ENCODE measurements around the gene PRAF2.

The PRAF2 gene, protein sequence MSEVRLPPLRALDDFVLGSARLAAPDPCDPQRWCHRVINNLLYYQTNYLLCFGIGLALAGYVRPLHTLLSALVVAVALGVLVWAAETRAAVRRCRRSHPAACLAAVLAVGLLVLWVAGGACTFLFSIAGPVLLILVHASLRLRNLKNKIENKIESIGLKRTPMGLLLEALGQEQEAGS

DNA sequence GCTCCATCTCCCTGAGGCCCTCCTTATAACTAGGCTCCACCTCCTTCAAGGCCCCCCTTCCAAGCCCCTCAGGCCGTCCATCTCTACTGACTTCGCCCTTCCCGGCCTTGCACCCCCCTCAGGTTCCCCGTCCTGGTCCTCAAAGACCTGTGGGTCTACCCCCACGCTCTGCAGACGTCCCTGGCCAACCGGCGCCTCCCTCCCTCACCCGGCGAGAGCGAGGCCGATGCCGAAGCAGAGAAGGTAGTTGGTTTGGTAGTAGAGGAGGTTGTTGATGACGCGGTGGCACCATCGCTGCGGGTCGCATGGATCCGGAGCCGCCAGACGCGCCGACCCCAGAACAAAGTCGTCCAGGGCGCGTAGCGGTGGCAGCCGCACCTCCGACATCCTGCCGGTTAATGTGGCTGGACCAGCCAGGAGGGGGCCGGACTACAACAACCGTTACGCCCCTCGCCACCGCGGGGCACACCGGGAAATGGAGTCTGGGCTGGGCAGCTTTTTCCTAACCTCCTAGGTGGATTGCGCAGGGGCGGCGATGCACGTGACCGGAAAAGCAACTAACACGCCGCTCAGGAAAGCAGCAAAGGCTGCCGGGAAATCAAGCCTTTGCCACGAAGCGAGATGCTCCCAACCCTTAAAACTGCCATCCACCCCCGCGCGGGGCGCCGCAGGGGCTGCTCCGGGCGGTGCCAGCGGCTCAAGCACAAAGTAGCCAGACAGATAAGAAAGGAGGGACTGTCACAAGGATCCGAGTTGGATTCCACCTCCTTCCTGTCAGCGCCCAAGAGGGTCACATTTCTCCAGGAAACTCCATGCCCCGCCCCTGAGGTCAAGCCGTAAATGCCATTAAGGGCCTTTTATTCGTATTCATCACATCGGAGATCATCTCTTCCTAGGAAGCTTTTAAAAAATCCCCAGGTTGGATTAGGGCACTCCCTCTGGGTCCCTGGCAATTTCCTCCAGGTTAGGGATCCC, at the start of gene PRAF2:
Gene PRAF2, minus strand, starts transcription at position 402 of the 975 bp plus-strand sequence. Its CDS starts 15 bp downstream, at position 387.
- TF ChIP-seq, protein P1, sequence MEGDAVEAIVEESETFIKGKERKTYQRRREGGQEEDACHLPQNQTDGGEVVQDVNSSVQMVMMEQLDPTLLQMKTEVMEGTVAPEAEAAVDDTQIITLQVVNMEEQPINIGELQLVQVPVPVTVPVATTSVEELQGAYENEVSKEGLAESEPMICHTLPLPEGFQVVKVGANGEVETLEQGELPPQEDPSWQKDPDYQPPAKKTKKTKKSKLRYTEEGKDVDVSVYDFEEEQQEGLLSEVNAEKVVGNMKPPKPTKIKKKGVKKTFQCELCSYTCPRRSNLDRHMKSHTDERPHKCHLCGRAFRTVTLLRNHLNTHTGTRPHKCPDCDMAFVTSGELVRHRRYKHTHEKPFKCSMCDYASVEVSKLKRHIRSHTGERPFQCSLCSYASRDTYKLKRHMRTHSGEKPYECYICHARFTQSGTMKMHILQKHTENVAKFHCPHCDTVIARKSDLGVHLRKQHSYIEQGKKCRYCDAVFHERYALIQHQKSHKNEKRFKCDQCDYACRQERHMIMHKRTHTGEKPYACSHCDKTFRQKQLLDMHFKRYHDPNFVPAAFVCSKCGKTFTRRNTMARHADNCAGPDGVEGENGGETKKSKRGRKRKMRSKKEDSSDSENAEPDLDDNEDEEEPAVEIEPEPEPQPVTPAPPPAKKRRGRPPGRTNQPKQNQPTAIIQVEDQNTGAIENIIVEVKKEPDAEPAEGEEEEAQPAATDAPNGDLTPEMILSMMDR (conservative IDR thresholded peaks at IDR 0.05; ENCODE audit: low read length): no peak
- peak within 1 kb of the TSS; percentile 74 for H3K4me3 ChIP-seq (ENCODE audit: low read length)
- DNase-seq (ENCODE audit: low read depth): peak; percentile 89

DNA sequence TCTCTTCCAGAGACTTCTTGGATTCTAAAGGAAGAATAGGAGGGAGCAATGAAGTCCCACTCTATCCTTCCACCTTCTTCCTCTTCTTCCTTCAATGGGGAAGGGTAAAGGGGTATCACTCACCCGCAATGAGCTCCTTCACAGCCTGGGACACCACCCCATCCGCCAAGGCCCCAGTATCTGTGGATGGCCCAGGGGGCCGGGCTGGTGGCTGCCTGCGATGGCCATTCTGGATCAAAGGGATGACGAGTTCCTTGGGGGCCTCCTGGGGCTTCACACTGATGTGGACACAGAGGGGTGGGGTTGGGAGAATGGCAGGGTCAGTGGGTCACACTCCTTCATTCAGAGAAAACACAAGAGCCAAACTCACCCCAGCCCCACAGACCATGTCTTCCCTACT, 48.7 kb upstream of the PRAF2 start:
- TF ChIP-seq, protein P1 (conservative IDR thresholded peaks at IDR 0.05; ENCODE audit: low read length): no peak

DNA sequence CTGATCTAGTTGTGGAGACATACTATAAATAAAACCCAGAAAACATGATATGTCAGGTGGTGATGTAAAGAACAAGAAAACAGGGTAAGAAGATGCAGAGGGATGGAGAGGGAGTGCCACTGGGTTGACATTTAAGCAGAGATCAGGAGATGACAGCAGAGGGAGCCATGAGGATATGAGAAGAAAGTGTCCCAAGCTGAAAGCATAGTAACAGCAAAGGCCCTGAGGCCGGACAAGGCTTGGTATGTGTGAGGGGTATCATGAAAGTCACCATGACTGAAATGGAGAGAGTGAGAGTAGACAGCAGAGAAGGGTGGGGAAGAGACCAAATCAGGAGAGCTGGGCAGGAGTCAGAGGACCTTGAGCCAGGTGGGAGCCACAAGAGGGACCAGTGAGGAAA, 46.3 kb upstream of the PRAF2 start:
- TF ChIP-seq, protein P1 (conservative IDR thresholded peaks at IDR 0.05; ENCODE audit: low read length): no peak
- H3K4me3 ChIP-seq (ENCODE audit: low read length): no peak overlapping the region
- no peak for DNase-seq (ENCODE audit: low read depth)

More for the DNA sequence above, 48.7 kb upstream of the PRAF2 start:
- peak overlapping the region; percentile 78 for H3K4me3 ChIP-seq (ENCODE audit: low read length)
- DNase-seq (ENCODE audit: low read depth): no peak

DNA sequence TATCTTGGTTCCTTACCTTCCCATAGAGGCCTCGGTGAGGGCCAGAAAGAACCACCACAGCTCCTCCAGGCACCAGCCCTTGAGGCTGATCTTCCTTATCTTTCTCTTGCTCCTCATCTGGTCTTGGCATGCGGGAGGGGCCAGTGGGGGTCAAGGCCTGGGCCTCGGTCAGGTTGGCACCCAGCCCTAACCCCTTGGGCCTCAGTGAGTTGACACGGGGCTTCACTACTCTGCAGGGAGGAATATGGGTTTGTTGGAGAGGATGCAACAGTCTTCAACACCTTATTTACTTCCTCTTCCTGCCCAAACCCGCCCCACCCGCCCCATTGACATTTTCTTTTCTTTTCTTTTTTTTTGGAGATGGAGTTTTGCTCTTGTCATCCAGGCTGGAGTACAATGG, 43.8 kb upstream of the PRAF2 start:
- TF ChIP-seq, protein P1 (conservative IDR thresholded peaks at IDR 0.05; ENCODE audit: low read length): no peak
- no peak for DNase-seq (ENCODE audit: low read depth)
- no peak overlapping the region for H3K4me3 ChIP-seq (ENCODE audit: low read length)

DNA sequence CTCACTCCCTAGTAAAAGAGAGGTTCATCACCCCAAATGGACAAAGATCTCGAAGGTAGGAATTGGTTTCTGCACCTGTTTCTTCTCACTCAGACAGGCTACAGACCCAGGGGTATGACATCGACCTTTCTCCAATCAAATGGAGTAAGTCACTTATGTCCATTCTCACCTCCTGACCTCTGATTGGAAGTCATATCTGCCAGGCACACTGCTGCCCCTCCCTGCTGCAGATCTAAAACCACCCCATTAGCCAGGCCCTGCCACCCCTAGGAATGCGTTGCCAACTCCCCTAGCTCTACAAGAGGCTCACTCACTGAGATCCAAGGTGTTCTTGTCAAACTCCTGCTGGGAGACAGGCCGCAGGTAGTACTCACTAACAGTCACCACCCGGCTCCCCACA, 42.9 kb upstream of the PRAF2 start:
- H3K4me3 ChIP-seq (ENCODE audit: low read length): no peak overlapping the region
- TF ChIP-seq, protein P1 (conservative IDR thresholded peaks at IDR 0.05; ENCODE audit: low read length): no peak
- no peak for DNase-seq (ENCODE audit: low read depth)

DNA sequence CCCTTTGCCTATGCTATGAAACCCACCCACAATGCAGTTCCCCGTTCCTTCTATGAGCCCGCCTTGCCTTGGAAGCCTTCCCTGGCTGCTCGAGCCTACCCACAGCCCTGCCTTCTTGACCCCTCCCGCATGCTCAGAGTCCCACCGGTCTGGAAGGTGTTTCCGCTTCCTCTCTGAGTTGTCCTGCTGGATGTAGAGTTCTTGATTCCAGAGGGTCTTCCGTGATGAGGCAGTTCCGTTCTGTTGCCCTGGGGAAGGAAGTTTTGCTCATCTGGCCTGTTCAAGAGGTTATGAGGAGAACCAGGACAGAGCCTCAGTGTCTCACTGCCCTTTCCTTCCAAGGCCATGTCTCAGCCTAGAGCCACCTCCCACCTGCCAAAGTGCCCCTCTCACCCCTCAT, 42.3 kb upstream of the PRAF2 start:
- TF ChIP-seq, protein P1 (conservative IDR thresholded peaks at IDR 0.05; ENCODE audit: low read length): no peak
- DNase-seq (ENCODE audit: low read depth): no peak
- H3K4me3 ChIP-seq (ENCODE audit: low read length): no peak overlapping the region
